NCI-H1436 treated with DMSO at 0.1 percent for 48 hours (cell line): ENCODE measurements around the gene SLC25A30.
A peak's percentile ranks its signal among the peaks of the same experiment; 100 is the strongest.
"Not testable (repeated sequence)": the region's sequence is repeated elsewhere in the genome, so short reads cannot be mapped to it uniquely, and the experiment has no call there.

Experiments used
- DNase-seq: peaks from one replicate; lab custom pipeline; 2025; lab: John Stamatoyannopoulos, UW

Gene SLC25A30

DNA sequence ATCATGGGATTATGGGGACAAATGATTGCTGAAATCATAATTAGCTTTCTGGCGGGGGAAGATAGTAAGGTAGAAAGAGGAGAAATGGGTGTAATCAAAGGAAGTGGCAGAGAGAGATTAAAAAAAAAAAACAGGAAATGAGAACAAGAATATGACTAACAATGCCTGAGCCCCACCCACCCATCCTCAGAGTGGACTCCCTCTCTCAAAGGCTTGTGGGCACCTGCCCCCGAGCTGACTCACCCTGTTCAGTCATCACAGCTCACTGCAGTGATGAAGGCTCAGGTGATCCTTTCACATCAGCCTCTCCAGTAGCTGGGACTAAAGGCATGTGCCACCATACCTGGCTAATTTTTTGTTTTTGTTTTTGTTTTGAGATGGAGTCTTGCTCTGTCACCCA, 50.8 kb downstream of the SLC25A30 start:
- DNase-seq, result peak; percentile 7

DNA sequence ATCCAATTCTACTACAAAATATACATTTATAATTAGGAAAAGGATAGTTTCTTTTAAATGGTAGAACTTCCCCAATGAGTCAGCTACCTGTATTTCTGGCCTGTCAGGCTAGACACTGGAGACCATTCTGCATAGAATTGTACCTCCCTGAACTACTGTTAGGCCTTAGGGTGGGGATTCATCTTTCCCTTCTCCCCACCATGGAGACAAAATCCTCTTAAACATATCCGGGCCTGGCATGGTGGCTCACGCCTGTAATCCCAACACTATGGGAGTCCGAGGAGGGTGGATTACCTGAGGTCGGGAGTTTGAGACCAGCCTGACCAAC, 52.7 kb downstream of the SLC25A30 start:
- DNase-seq, result no peak

DNA sequence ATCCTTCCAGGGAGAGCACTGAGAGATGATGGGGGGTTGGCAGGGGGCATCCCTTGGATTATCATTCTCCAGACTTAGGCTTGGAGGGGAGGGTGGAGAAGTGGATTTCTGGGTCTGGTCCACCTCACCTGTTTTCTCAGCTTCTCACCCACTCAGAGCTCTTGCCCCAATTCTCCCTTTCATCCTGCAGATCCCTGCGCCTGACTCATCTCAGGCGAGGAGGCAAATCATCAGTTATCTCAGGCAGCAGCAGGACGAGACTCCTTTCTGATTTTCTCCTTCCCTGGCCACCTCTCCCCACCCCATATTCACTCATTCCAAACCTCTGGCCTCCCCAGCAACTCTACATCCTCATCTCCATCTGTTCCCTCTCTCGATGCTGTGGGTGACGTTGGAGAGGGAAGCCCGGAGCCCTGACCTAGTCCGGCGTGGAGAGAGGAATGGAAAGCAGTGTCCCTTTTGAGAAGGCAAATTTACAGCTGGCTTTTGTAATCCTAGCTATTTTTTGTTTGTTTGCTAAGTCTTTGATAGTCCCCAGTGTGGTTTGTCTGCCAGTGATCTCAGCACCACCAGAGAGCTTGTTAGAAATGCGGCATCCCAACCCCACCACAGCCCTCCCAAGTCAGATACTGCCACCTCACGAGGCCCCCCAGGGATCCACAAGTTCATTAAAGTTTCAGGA, 53.2 kb downstream of the SLC25A30 start:
- no peak for DNase-seq

DNA sequence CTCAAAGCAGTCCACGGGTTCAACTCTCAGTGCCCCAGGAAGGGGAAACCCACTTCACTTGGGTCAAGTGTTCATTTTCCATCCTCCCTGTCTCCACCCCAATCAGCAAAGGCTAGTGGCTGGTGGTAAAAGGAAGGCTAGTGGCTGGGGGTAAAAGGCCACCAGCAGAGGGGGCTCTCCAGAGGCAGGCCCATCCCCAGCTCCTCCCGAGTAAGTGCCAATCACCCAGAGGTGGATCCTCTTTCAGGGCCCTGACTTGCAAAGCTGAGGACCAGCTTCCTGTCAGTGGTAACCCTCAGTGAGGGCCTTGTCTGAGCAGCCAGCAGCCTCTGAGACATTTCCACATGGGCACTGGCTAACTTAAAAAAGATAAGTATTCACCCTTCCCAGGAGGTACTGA, 55.2 kb downstream of the SLC25A30 start:
- DNase-seq, result no peak

DNA sequence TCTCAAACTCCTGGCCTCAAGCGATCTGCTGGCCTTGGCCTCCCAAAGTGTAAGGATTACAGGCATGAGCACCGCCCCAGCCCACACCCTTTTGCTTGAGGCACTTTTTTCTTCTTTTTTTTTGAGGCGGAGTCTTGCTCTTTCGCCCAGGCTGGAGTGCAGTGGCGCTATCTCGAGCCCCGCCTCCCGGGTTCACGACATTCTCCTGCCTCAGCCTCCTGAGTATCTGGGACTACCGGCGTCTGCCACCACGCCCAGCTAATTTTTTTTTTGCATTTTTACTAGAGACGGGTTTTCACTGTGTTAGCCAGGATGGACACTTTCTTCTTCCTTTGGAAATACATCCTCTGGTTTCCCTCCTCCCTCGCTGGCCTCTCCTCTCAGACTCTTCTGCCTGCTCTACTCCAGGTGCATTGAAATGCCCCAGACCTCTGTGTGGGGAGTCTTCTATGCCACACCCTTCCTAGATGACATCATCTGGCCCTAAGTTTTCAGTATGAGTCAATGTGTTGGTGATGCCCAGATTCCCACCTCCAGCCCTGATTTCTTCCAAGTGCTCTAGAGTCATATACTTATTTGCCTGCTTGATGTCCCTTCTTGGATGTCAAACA, 56.5 kb downstream of the SLC25A30 start:
- DNase-seq, result no peak

DNA sequence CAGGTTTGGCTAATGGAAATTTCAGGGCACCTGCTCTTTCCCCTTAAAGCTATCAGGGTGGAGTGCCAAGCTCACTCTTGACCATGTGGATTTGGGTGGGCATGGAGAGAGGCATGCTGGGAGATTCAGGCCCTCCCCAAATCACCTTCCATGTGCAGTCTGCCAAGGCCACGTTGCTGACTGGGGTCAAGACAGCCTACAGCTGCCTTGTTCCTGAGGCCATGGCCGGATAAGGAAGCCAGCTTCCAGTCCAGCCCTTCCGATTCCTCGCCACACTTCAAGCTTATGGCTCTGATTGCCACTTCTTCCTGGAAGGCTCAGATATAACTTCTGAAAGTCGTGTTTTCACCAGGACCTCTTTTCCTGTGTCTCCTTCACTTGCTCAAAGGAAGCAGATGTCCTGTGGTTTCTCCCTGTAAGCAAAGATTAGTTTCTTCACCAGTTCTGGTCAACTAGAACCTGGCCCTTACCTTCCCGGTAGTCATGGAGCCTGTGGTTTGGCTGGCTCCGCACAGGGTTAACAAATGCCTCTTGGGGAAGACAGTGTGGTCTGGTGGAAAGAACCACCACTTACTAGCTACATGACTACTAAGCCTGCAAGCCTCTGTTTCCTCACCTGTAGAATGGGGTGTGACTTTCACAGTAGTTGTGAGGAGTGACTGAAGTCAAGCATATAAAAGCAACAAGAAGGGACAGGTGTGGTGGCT, 61.1 kb downstream of the SLC25A30 start:
- no peak for DNase-seq

DNA sequence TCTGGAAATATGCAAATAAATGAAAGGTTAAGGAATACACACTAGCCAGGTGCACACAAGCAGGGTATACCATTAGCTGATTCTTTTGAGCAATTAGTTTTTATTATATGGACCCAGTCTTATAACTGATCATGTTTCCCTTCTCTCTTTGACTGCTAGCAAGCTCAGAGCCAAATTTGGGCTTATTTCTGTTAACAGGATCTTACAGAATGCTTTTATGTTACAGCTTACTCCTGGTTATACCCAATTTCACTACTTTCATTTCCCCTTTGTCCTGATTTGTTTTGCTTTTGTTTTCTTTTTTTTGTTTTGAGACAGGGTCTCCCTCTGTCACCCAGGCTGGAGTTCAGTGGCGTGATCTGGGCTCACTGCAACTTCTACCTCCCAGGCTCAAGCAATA, 64.3 kb downstream of the SLC25A30 start:
- no peak for DNase-seq

DNA sequence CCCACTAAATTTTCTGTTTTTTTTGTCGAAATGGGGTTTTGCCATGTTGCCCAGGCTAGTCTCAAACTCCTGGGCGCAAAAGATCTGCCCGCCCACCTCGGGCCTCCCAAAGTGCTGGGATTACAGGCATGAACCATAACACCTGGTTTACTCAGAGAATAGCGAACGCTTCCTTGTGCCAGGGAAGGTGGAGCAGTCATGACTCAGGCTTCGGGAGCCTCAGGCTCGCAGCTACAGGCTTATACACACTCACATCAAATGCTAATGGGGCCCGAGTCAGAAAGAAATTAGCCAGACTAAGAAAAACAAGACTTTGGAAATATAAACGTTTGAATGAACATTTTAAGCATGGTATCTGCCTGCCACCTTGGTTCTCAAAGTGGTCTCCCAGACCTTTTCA, 66.1 kb downstream of the SLC25A30 start:
- DNase-seq, result no peak

DNA sequence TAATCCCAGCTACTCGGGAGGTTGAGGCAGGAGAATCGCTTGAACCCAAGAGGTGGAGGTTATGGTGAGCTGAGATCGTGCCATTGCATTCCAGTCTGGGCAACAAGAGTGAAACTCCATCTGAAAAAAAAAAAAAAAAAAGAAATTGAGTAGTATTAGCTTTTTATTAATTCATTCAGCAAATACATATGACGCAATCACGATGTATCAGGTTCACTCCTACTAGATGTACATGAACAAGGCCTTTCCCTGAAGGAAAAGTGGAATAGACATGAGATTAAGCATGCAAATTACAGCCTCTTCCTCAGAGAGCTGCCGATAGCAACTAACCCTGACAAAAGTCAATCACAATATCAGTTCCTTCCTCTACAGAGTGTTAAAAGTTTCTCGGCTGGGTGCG, 68.0 kb downstream of the SLC25A30 start:
- no peak for DNase-seq

DNA sequence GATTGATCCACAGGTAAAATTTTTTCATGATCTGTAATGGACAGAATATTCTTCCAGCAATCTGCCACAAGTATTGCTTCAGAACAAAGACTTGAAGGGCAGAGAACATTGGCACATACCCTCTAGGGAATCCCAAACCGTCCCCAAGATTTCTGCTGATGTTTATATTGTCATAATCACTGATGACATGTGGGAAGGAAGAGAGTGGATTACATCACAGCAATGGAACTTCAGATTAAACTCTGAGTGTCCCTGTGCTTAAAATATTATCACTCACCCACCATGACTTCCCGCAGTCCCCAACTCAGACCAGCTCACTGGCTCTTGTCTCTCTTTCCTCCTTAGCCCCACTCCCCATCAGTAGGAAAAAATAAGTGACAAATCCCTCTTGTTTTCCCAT, 68.7 kb downstream of the SLC25A30 start:
- no peak for DNase-seq

DNA sequence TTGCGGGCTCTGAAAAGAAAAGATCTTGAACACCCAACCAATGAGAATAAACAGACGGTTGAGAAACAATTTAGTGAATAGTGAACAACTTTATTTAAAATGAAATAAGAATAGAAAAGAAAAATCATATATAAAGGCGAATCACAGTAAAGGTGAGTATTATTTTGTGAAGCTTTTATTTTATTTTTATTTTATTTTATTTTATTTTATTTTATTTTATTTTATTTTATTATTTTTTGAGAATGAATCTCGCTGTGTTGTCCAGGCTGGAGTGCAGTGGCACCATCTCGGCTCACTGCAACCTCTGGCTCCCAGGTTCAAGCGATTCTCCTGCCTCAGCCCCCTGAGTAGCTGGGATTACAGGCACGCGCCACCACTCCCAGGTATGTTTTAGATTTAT, 74.1 kb downstream of the SLC25A30 start:
- DNase-seq, result not testable (repeated sequence)
